SH-SY5Y (cell line): ENCODE measurements around the gene TACC3.

Experiments
- GATA2 ChIP-seq: IDR thresholded peaks from 2 replicates; pipeline ENCODE4 v1.6.1; 2011; ENCODE audit warnings: mild to moderate bottlenecking, low read depth, low read length
- GATA3 ChIP-seq: IDR thresholded peaks from 2 replicates; pipeline ENCODE4 v1.6.1; 2011; ENCODE audit warnings: low read depth, mild to moderate bottlenecking, low read length, moderate library complexity

The TACC3 gene

DNA sequence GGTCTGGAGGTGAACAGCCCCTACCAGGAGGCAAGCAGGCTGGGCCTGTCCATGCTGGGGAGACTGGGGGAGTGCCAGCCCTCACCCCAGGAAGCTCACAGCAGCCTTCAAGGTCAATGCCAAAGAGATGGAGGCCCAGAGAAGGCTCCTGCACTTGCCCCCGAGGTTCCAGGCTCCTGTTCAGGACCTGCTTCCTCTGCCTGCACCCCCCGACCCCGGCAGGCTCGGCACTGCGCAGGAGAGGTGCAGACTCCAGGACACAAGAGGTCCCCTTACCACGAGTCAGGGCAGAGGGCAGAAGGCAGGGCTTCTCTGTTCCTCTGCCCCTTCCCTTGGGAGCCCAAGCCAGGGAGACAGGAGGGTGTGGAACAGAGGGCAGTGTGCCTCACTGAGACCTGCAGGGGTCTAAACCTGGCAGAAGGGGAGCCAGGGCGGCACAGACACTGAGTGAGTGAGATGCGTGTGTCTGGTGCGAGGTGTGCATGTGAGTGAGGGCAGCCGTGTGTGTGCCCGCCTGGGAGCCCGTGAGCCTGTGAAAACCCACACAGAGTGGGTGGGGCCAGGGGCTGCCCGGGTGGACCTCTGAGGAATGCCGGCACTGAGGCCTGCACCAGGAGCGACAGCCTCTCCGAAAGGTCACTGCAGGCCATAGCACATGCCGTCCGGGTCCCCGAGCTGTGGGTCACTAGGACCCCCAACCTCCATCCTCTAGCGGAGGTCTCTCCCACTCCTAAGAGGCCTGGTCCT is 41.1 kb downstream of the TACC3 start:
- no peak for TF ChIP-seq GATA3
- no peak for TF ChIP-seq GATA2

DNA sequence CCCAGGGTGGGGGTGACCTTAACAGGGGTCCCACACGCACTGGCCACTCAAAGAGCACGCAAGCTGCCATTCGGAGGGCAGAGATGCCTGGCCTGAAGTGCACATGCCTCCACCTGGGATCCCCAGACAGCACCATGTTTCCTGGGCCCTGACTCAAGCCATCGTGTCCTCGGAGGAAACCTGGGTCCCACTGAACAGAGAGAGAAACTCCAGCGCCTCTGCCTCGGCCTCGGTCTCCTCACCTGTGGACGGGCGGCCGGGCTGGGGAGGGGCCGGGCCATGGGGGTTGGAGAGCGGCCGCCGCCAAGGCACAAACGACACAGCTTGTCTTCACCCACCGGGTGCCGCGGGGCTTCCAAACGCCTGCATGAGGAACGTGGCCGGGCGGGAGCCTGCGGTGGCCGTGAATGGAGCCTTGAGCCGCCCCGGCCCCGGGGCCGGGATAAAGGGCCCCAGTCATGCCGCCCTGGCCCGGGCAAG is 41.8 kb downstream of the TACC3 start:
- TF ChIP-seq GATA2 (no peak), GATA3 (no peak)

DNA sequence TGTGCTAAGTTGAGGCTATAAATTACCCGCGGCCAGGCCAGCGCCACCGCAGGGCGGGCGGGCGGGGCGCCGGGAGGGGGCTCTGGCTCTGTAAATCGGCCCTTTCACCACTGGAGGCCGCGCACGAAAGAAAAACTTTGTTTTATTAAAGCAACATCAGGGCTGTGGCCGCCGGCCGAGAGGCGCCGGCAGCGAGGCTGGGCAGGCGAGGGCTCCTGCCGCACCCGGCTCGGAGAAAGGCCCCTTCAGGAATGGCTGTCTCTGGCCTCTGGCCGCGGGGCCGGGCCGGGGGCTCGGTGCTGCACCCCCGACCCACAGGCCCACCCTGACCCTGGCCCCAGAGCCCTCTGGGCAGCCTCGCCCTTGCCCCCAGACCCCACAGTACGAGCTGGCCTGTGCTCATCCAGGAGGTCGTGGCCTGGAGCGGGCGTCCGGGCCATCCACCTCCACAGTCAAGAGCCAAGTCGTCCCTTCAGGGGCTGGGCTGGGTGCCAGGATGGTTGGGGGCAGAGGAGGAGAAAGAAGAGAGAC is 42.3 kb downstream of the TACC3 start:
- TF ChIP-seq GATA3 (no peak), GATA2 (no peak)

GRCh38 chr4:1764670-1765069 is 43.3 kb downstream of the TACC3 start:
- TF ChIP-seq GATA2 (no peak), GATA3 (no peak)

- TF ChIP-seq GATA2 (no peak), GATA3 (no peak)
These were observed 44.2 kb downstream of the TACC3 start for GRCh38 chr4:1765409-1766072.

GRCh38 chr4:1766106-1767060 is 45.1 kb downstream of the TACC3 start:
- TF ChIP-seq GATA2 (no peak), GATA3 (no peak)

- TF ChIP-seq GATA3 (no peak), GATA2 (no peak)
These were observed 45.9 kb downstream of the TACC3 start for GRCh38 chr4:1767061-1767769.

GRCh38 chr4:1767770-1768366 is 46.5 kb downstream of the TACC3 start:
- TF ChIP-seq GATA3 = no peak
- no peak for TF ChIP-seq GATA2

DNA sequence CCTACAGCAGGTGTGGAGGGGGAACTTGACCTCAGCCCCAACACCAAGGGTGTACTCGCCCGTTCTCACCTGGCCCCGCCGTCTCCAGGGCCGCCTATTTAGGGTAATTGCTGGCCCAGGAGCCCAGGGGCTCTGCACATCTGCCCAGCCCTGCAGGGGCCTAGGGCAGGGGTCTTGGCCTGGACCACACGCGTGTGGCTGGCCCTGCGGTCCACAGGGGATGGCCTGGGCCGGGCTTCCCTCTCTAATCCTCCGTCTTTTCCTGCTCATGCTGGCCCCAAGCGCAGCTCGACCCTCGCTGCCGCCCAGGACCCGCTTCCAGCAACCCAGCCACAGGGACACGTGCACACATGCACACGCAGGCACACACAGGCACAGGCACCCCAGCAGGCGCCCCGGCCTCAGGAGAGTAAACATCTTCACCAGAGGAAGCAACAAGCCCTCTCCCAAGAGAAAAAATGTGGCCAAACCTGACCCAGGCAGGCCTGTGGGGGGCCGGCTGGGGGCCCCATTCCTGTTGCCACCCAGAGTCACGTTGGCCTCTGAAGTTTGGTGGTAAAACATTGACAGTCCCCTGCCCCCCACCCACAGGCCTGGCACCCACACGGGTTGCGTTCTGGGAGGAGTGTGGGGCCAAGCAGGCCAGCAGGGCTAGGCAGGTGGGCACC is 47.2 kb downstream of the TACC3 start:
- TF ChIP-seq GATA3 (no peak), GATA2 (no peak)

- TF ChIP-seq GATA3 (no peak), GATA2 (no peak)
These were observed 48.4 kb downstream of the TACC3 start for GRCh38 chr4:1769692-1770091.

- TF ChIP-seq GATA3 (no peak), GATA2 (no peak)
These were observed 48.9 kb downstream of the TACC3 start for GRCh38 chr4:1770245-1770644.

- TF ChIP-seq GATA3 = no peak
These were observed 49.5 kb downstream of the TACC3 start for GRCh38 chr4:1770791-1771231.

GRCh38 chr4:1771555-1772305 is 50.4 kb downstream of the TACC3 start:
- TF ChIP-seq GATA2 (no peak), GATA3 (no peak)
